ENCODE data around the gene GRK5.
A peak's percentile ranks its signal among the peaks of the same experiment; 100 is the strongest.

The GRK5 gene

DNA sequence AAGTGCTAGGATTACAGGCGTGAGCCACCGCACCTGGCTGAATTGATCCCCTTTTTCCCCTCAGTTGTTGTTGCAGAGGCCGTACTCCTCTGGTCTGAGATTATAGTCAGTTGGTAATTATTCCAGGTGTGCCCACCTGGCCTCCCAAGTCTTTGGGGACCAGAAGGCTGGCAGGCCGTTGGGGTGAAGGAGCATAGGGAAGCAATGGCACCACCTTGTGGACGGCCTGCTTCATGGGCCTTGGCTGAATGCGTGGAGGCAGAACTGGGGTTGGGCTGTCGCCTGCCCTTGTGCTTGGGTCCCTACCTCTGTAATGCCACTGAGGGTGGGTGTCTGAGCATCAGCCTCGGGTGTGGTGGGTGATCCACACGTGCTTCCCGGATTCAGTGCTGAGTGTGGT, 209.5 kb downstream of the GRK5 start:
- TF ChIP-seq CTCF (IDR thresholded peaks at IDR 0.05) (peak; percentile 74), ZFX (IDR thresholded peaks at IDR 0.05; ENCODE audit: borderline replicate concordance) (no peak)
- H3K27ac ChIP-seq, result no peak overlapping the region

DNA sequence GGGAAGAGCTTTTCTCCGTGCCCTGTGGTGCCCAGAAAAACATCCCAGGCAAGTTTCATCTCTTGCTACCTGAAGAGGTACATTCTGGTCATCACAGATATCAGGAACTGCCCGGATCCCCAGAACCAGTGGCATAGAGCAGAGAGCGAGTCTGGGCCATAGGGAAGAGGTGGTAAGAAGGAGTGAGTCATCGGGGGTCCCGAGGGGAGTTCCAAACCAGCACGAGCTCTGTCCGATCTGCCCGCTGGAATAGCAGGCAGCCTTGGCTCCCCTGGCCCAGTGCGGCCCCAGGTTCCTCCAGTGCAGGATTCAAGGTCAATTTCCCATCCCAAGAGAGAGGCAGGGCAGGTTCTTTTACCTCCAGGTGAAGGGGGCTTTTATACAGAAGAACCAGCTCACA, 210.5 kb downstream of the GRK5 start:
- H3K27ac ChIP-seq, result no peak overlapping the region
- TF ChIP-seq CTCF (IDR thresholded peaks at IDR 0.05) (no peak), ZFX (IDR thresholded peaks at IDR 0.05; ENCODE audit: borderline replicate concordance) (no peak)

- no peak overlapping the region for H3K27ac ChIP-seq
- no peak for TF ChIP-seq CTCF (IDR thresholded peaks at IDR 0.05)
- no peak for TF ChIP-seq ZFX (IDR thresholded peaks at IDR 0.05; ENCODE audit: borderline replicate concordance)
These were observed 211.0 kb downstream of the GRK5 start for GRCh38 chr10:119418362-119418761.

- TF ChIP-seq CTCF (IDR thresholded peaks at IDR 0.05) (no peak), ZFX (IDR thresholded peaks at IDR 0.05; ENCODE audit: borderline replicate concordance) (no peak)
- no peak overlapping the region for H3K27ac ChIP-seq
These were observed 212.6 kb downstream of the GRK5 start for GRCh38 chr10:119419931-119420330.

- no peak for TF ChIP-seq ZFX (IDR thresholded peaks at IDR 0.05; ENCODE audit: borderline replicate concordance)
- TF ChIP-seq CTCF (IDR thresholded peaks at IDR 0.05), result no peak
These were observed 213.8 kb downstream of the GRK5 start for GRCh38 chr10:119420950-119421875.

GRCh38 chr10:119421891-119422681, 214.7 kb downstream of the GRK5 start:
- TF ChIP-seq CTCF (IDR thresholded peaks at IDR 0.05), result no peak
- no peak for TF ChIP-seq ZFX (IDR thresholded peaks at IDR 0.05; ENCODE audit: borderline replicate concordance)
- H3K27ac ChIP-seq, result no peak overlapping the region

More at GRCh38 chr10:119420950-119421875, 213.8 kb downstream of the GRK5 start:
- H3K27ac ChIP-seq, result no peak overlapping the region
